Spinal cord (tissue), 10 donors: ENCODE measurements around the gene LPGAT1. TPM values are rescaled to one million over a fixed set of nuclear protein-coding genes. Genes with fewer than 3 reads are reported as not detected.
"Not testable (repeated sequence)": the region's sequence is repeated elsewhere in the genome, so short reads cannot be mapped to it uniquely, and the experiment has no call there.

Source experiments
- DNase-seq, 6 donors: peaks; one replicate each; pipeline versions ENCODE4 v3.0.0 to v3.0.0-alpha.2; 2013 to 2015; ENCODE audit warnings: low spot score in 6 of 6, low read depth in 4 of 6
- H3K27ac ChIP-seq: one replicate; pipeline ENCODE4 v1.5.1; 2013; ENCODE audit warnings: low read depth, low read length, control low read depth
- H3K27me3 ChIP-seq: one replicate; pipeline ENCODE4 v1.6.1; 2013; ENCODE audit warnings: low read length; ENCODE audit not compliant: control insufficient read depth, insufficient read depth
- H3K36me3 ChIP-seq: one replicate; pipeline ENCODE4 v1.6.1; 2013; ENCODE audit warnings: low read length; ENCODE audit not compliant: control insufficient read depth, insufficient read depth
- H3K4me1 ChIP-seq: one replicate; pipeline ENCODE4 v1.6.1; 2013; ENCODE audit warnings: low read length; ENCODE audit not compliant: control insufficient read depth, insufficient read depth
- H3K4me3 ChIP-seq: one replicate; pipeline ENCODE4 v1.5.1; 2013; ENCODE audit warnings: low read depth, low read length, control low read depth
- H3K9me3 ChIP-seq: one replicate; pipeline ENCODE4 v1.6.1; 2013; ENCODE audit warnings: low read length; ENCODE audit not compliant: control insufficient read depth, insufficient read depth
- WGBS: methylation state at CpG from one replicate; pipeline ENCODE4 v1.1.5; 2013; ENCODE audit warnings: missing lambda C conversion rate; ENCODE audit not compliant: insufficient coverage; 5-methylcytosine and 5-hydroxymethylcytosine counted together
- polyA plus RNA-seq, 2 donors: library from polyadenylated mRNA; unstranded; fragments of 120-200 nt; gene quantifications; one replicate each; pipeline ENCODE4 v1.2.1, GENCODE V29; 2013; ENCODE audit not compliant: insufficient read length in 2 of 2
- total RNA-seq, 2 donors: library from RNA; depleted of rRNA in 1 of 2; stranded (reverse); fragments of 120-200 nt in 1 of 2; fragments of >200 nt in 1 of 2; gene quantifications; one replicate each; pipeline versions ENCODE4 v1.2.3 to v1.2.4, GENCODE V29; 2013 to 2014
- donor health status: healthy.

The LPGAT1 gene
- total and polyA plus RNA-seq, 4 donors: 25.6 to 73.0 (median 37.0) TPM

DNA sequence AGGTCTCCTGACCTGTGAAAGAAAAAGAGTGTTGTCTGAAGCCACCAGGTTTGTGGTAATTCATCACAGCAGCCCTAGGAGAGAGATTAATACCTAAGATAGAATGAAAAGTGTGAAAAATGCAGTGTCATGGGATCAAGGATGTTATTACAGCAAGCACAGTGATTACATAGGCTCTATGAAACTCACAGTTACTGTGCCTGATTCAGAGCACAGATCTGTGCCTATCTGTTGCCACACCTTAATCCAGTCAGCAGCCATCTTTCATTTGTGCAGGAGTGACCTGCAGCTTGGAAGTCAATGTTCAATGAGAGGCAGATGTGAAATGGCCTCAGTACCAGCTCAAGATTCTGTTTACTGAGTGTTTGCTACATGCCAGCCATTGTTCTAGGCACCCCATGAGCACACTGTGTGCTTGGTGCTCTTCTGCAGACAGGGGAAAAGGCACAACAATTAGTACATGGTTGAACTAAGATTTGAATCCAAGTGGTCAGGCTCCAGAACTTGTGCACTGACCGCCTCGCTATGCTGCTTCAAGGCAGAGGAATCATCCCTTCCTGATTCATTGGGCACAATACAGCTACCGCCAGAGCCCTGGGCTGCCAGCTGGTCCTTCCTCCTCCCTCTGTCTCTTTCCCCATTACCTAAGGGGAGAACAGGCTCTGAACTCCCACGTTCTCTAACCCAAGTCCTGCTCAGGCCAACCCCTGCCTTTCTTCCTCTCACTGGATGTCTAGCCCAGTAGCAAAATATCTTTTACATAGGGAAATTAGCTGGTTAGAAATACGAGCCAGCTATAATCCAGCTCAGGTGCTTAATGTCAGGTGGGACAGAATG is 98.9 kb downstream of the LPGAT1 start:
- Histone ChIP-seq H3K4me1 (peaks cover 15% of the 10 kb centered on the region), H3K4me3 (no peak overlapping the region), H3K36me3 (no peaks in the 10 kb centered on the region), H3K9me3 (no peaks in the 10 kb centered on the region), H3K27me3 (no peaks in the 10 kb centered on the region), H3K27ac (no peak overlapping the region)
- no peak for DNase-seq
- WGBS: 66% methylated on average over 2 of the region's 5 CpGs

GRCh38 chr1:211730347-211730746 is 100.2 kb downstream of the LPGAT1 start:
- no peak overlapping the region for H3K27ac ChIP-seq
- no peak overlapping the region for H3K4me3 ChIP-seq

DNA sequence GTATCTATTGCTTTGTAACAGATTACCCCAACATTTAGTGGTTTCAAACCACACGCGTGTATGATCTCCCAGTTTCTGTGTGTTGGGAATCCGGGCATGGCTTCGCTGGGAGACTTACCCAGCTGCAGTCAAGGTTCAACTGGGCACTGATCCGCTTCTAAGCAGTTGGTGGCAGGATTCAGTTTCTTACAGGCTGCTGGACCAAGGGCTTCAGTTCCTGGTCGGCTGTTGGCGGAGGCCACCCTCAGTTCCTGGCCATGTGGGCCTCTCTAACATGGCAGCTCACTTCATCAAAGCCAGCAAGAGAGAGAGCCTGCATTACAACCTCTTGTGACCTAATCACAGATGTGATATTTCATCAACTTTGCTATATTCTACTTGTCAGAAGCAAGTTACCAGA is 101.3 kb downstream of the LPGAT1 start:
- WGBS: 99% methylated on average over 7 of the region's 7 CpGs
- DNase-seq: no peak
- H3K36me3 ChIP-seq: no peaks in the 10 kb centered on the region

More at GRCh38 chr1:211730347-211730746, 100.2 kb downstream of the LPGAT1 start:
- Histone ChIP-seq H3K27me3 (no peaks in the 10 kb centered on the region), H3K4me1 (peaks cover 4% of the 10 kb centered on the region), H3K36me3 (no peaks in the 10 kb centered on the region), H3K9me3 (no peaks in the 10 kb centered on the region)
- 82% methylated on average over 3 of the region's 4 CpGs for WGBS
- no peak for DNase-seq

GRCh38 chr1:211726467-211726995 is 104.0 kb downstream of the LPGAT1 start:
- no peak for DNase-seq
- no peak overlapping the region for H3K4me3 ChIP-seq
- no peaks in the 10 kb centered on the region for H3K36me3 ChIP-seq
- no peaks in the 10 kb centered on the region for H3K9me3 ChIP-seq
- H3K27me3 ChIP-seq: no peaks in the 10 kb centered on the region
- H3K27ac ChIP-seq: no peak overlapping the region
- 83% methylated on average over 2 of the region's 4 CpGs for WGBS
- H3K4me1 ChIP-seq: peaks cover 11% of the 10 kb centered on the region

More for the DNA sequence above, 101.3 kb downstream of the LPGAT1 start:
- H3K9me3 ChIP-seq: no peaks in the 10 kb centered on the region
- no peaks in the 10 kb centered on the region for H3K27me3 ChIP-seq
- no peak overlapping the region for H3K27ac ChIP-seq
- no peak overlapping the region for H3K4me3 ChIP-seq
- H3K4me1 ChIP-seq: peaks cover 8% of the 10 kb centered on the region

GRCh38 chr1:211724687-211725196 is 105.8 kb downstream of the LPGAT1 start:
- Histone ChIP-seq H3K27me3 (no peaks in the 10 kb centered on the region), H3K9me3 (no peaks in the 10 kb centered on the region), H3K36me3 (no peaks in the 10 kb centered on the region), H3K4me3 (no peak overlapping the region), H3K27ac (no peak overlapping the region), H3K4me1 (peaks cover 11% of the 10 kb centered on the region)
- DNase-seq: peak in 2 of 6 donors; percentile 49 to 57
- 46% methylated on average over 11 of the region's 11 CpGs for WGBS

DNA sequence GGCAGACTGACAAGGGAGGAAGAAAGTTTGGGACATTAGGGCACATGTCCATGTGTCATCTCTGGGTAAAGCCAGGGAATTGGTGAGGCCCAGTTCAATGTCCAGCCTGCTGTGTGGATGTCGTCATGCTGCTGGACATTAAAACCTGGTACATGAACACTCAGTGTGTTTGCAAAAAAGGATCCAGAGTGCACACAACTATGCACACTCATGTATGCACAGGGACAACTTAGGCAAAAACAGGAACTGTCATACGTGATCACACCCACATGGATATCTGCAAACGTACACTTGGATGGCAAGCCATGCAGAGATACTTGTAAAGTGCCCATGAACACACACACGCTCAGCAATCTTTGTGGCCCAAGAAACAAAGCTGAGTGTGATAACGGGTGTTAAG is 107.3 kb downstream of the LPGAT1 start:
- no peaks in the 10 kb centered on the region for H3K27me3 ChIP-seq
- DNase-seq: no peak
- H3K9me3 ChIP-seq: no peaks in the 10 kb centered on the region
- no peaks in the 10 kb centered on the region for H3K36me3 ChIP-seq
- no peak overlapping the region for H3K4me3 ChIP-seq
- H3K27ac ChIP-seq: no peak overlapping the region
- WGBS: 84% methylated on average over 3 of the region's 5 CpGs
- peaks cover 11% of the 10 kb centered on the region for H3K4me1 ChIP-seq

DNA sequence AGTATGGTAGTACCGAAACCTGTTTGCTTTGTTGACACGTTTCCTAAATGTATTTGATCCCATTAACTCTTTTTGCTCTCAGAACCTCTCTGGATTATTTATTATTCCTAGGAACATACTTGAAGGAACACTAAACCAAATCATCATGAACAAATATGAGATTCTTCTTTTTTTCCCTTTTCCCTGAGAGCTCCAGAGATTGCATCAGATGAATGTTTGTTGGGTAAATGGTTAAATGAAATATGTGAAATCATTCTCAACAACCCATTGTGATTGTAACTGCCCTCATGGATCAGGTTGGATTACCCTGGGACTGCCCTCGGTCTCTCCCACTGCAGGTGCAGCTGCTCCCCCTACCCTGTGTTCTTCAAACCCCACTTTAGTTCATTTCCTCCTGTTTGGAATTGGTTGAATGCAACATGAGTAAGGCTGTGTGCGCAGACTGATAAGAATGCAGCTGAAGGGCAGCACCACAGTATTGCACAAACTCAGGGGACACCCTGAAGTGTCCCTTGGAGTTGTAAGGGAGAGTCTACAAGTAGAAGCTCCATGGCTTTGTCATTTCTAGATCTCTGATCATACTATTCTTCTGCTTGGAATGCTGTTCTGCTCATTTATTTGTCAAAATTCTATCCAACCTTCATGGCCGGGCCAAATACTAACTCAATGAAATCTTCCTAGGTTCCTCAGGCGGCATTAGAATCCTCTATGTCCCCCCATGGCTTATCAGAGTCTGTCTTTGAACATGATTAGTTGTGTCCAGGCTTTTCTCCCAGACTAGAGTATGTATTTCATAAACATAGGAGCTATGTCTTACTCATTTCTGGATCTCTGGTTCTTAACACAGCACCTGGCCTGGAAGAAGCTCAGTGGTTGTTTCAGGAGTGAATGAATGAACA is 108.0 kb downstream of the LPGAT1 start:
- no peak for DNase-seq
- no CpG with 5 or more reads among the region's 6 CpGs for WGBS
- Histone ChIP-seq H3K27ac (no peak overlapping the region), H3K36me3 (no peaks in the 10 kb centered on the region), H3K4me1 (peaks cover 11% of the 10 kb centered on the region), H3K4me3 (no peak overlapping the region), H3K9me3 (no peaks in the 10 kb centered on the region), H3K27me3 (no peaks in the 10 kb centered on the region)

- H3K4me3 ChIP-seq, H3K4me1 ChIP-seq, DNase-seq, H3K36me3 ChIP-seq, H3K9me3 ChIP-seq, H3K27ac ChIP-seq, H3K27me3 ChIP-seq: not testable (repeated sequence)
- no CpG with 5 or more reads among the region's 4 CpGs for WGBS
Measured at GRCh38 chr1:211716555-211716954, 114.0 kb downstream of the LPGAT1 start.

DNA sequence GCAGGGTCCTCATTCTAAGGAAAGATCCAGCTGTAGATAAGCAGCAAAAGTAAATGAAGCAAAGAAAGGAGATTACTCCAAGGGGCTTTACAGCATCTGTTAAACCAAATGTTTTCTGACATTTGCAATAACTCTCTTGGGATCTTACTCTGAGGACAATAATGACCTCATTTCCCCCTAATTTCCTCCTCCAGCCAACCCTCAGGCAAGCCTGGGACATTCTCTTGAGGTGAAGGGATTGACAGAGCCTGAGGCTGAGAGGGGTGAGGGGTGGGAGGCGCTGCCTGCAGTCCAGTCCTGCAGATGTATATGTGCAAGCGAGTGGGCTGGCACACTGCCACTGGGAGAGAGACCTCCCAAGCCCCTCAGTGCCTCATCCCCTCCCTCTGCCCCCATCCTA is 114.6 kb downstream of the LPGAT1 start:
- Histone ChIP-seq H3K9me3 (no peaks in the 10 kb centered on the region), H3K27ac (no peak overlapping the region), H3K4me1 (no peaks in the 10 kb centered on the region), H3K27me3 (no peaks in the 10 kb centered on the region), H3K36me3 (no peaks in the 10 kb centered on the region), H3K4me3 (no peak overlapping the region)
- no CpG with 5 or more reads among the region's 2 CpGs for whole genome bisulfite sequencing
- DNase-seq: peak in 1 of 6 donors; percentile 83
